IMR-90 (cell line): ENCODE measurements around the gene GABRR3. TPM values are rescaled to one million over a fixed set of nuclear protein-coding genes. Genes with fewer than 3 reads are reported as not detected.

Source experiments
- ATAC-seq: fragments of 200-7000 bp; cut with Tn5 transposase; 2 replicates; pipeline ENCODE4 v1.9.1; 2020; ENCODE audit warnings: low read depth, mild to moderate bottlenecking, moderate library complexity
- BruUV-seq: library from RNA; stranded (reverse); fragments of 400-500 nt; replicated peaks from 2 replicates; lab custom pipeline; 2021; lab: Mats Ljungman, UMichigan
- CTCF ChIA-PET: fragments of 300-600 bp; formaldehyde crosslinking; extraction: SDS; loops from one replicate; lab custom pipeline; 2021; ENCODE audit warnings: antibody characterized with exemption; lab: Yijun Ruan, JAX
- POLR2A ChIA-PET: fragments of 300-600 bp; sonication (Branson Sonifier 250); formaldehyde crosslinking; loops from one replicate; lab custom pipeline; 2022; ENCODE audit warnings: antibody characterized with exemption; ENCODE audit not compliant: unreplicated experiment; lab: Charles Lee
- DNase-seq: peaks from one replicate; pipeline ENCODE4 v3.0.0; 2013
- H2AFZ ChIP-seq: replicated peaks from 2 replicates; pipeline ENCODE3; 2013; ENCODE audit warnings: low read length, mild to moderate bottlenecking; ENCODE audit not compliant: poor library complexity
- H2AK5ac ChIP-seq: 2 replicates; pipeline ENCODE4 v1.6.1; 2013; ENCODE audit warnings: low read depth, low read length, inconsistent platforms
- H2AK9ac ChIP-seq: replicated peaks from 2 replicates; pipeline ENCODE3; 2013; ENCODE audit warnings: mild to moderate bottlenecking, low read depth, low read length, moderate library complexity; ENCODE audit not compliant: poor library complexity
- H2BK120ac ChIP-seq: 2 replicates; pipeline ENCODE4 v1.6.1; 2013; ENCODE audit warnings: low read depth, low read length, inconsistent platforms
- H2BK15ac ChIP-seq: 3 replicates; pipeline ENCODE4 v1.6.1; 2013; ENCODE audit warnings: low read depth, low read length, inconsistent platforms
- H2BK20ac ChIP-seq: 2 replicates; pipeline ENCODE4 v1.6.1; 2013; ENCODE audit warnings: low read depth, mild to moderate bottlenecking, inconsistent platforms, low read length, moderate library complexity
- H2BK5ac ChIP-seq: 2 replicates; pipeline ENCODE4 v1.6.1; 2013; ENCODE audit warnings: mild to moderate bottlenecking, low read depth, low read length, inconsistent platforms; ENCODE audit not compliant: poor library complexity, severe bottlenecking
- H3K14ac ChIP-seq: replicated peaks from 2 replicates; pipeline ENCODE4 v1.6.1; 2013; ENCODE audit warnings: low read depth, low read length, inconsistent platforms
- H3K18ac ChIP-seq: 2 replicates; pipeline ENCODE4 v1.6.1; 2013; ENCODE audit warnings: low read depth, low read length, control low read depth
- H3K23ac ChIP-seq: 2 replicates; pipeline ENCODE4 v1.6.1; 2013; ENCODE audit warnings: low read depth, low read length, inconsistent platforms
- H3K27ac ChIP-seq: 2 replicates; pipeline ENCODE4 v1.5.1; 2013; ENCODE audit warnings: mild to moderate bottlenecking, control low read depth, low read length; ENCODE audit not compliant: insufficient read depth
- H3K27me3 ChIP-seq: 2 replicates; pipeline ENCODE4 v1.6.1; 2013; ENCODE audit warnings: low read length; ENCODE audit not compliant: control insufficient read depth, insufficient read depth
- H3K36me3 ChIP-seq: 2 replicates; pipeline ENCODE4 v1.6.1; 2013; ENCODE audit warnings: low read length, mixed read lengths; ENCODE audit not compliant: control insufficient read depth, insufficient read depth
- H3K4ac ChIP-seq: 2 replicates; pipeline ENCODE4 v1.6.1; 2013; ENCODE audit warnings: low read depth, low read length, inconsistent platforms
- H3K4me1 ChIP-seq: 2 replicates; pipeline ENCODE4 v1.6.1; 2013; ENCODE audit warnings: low read length, mixed read lengths; ENCODE audit not compliant: control insufficient read depth, insufficient read depth
- H3K4me2 ChIP-seq: 2 replicates; pipeline ENCODE4 v1.6.1; 2013; ENCODE audit warnings: low read depth, mild to moderate bottlenecking, control low read depth, low read length, moderate library complexity
- H3K4me3 ChIP-seq: 2 replicates; pipeline ENCODE4 v1.5.1; 2013; ENCODE audit warnings: low read depth, mild to moderate bottlenecking, control low read depth, low read length, moderate library complexity; ENCODE audit not compliant: insufficient read depth
- H3K56ac ChIP-seq: 2 replicates; pipeline ENCODE4 v1.6.1; 2013; ENCODE audit warnings: low read length, inconsistent platforms; ENCODE audit not compliant: insufficient read depth; ENCODE audit errors: extremely low read depth
- H3K79me1 ChIP-seq, 2 experiments: 2 replicates each; pipeline ENCODE4 v1.6.1; 2013; ENCODE audit warnings: low read length in 2 of 2, inconsistent platforms in 1 of 2, low read depth in 1 of 2
- H3K9ac ChIP-seq: 2 replicates; pipeline ENCODE4 v1.6.1; 2013; ENCODE audit warnings: low read depth, low read length, control low read depth
- H3K9me1 ChIP-seq: 2 replicates; pipeline ENCODE4 v1.6.1; 2013; ENCODE audit warnings: low read length, inconsistent platforms; ENCODE audit not compliant: insufficient read depth
- H3K9me3 ChIP-seq: 2 replicates; pipeline ENCODE4 v1.6.1; 2013; ENCODE audit warnings: low read length; ENCODE audit not compliant: control insufficient read depth, insufficient read depth
- H4K20me1 ChIP-seq: 2 replicates; pipeline ENCODE4 v1.6.1; 2013; ENCODE audit warnings: low read length, inconsistent platforms; ENCODE audit not compliant: insufficient read depth
- H4K5ac ChIP-seq: 2 replicates; pipeline ENCODE4 v1.6.1; 2013; ENCODE audit warnings: mild to moderate bottlenecking, low read depth, low read length, control low read depth
- H4K8ac ChIP-seq, 2 experiments: 2 replicates each; pipeline ENCODE4 v1.6.1; 2013; ENCODE audit warnings: low read depth in 2 of 2, low read length in 2 of 2, control low read depth in 1 of 2, inconsistent platforms in 1 of 2
- H4K91ac ChIP-seq: 2 replicates; pipeline ENCODE4 v1.6.1; 2013; ENCODE audit warnings: low read depth, low read length, inconsistent platforms; ENCODE audit not compliant: insufficient read depth
- BHLHE40 ChIP-seq: fragments of 150-350 bp; IDR thresholded peaks from 2 replicates; pipeline ENCODE4 v1.6.1; 2016; ENCODE audit warnings: mild to moderate bottlenecking, low read depth, low read length
- CEBPB ChIP-seq: IDR thresholded peaks from 2 replicates; pipeline ENCODE4 v1.6.1; 2012; ENCODE audit warnings: low read depth, low read length, improper control_type of control experiment
- CHD1 ChIP-seq: IDR thresholded peaks from 2 replicates; pipeline ENCODE4 v1.6.1; 2012; ENCODE audit warnings: low read depth, low read length, improper control_type of control experiment
- FOS ChIP-seq: fragments of 150-350 bp; IDR thresholded peaks from 2 replicates; pipeline ENCODE4 v1.6.1; 2016; ENCODE audit warnings: low read depth, low read length
- MAFK ChIP-seq: IDR thresholded peaks from 2 replicates; pipeline ENCODE4 v1.6.1; 2012; ENCODE audit warnings: low read depth, low read length, improper control_type of control experiment
- MAZ ChIP-seq: IDR thresholded peaks from 2 replicates; pipeline ENCODE4 v1.6.1; 2012; ENCODE audit warnings: low read depth, mild to moderate bottlenecking, low read length, improper control_type of control experiment, moderate library complexity, borderline replicate concordance
- MXI1 ChIP-seq: IDR thresholded peaks from 2 replicates; pipeline ENCODE4 v1.6.1; 2012; ENCODE audit warnings: low read depth, mild to moderate bottlenecking, low read length, moderate library complexity, borderline replicate concordance
- NFE2L2 ChIP-seq: fragments of 150-350 bp; IDR thresholded peaks from 2 replicates; pipeline ENCODE4 v1.6.1; 2016; ENCODE audit warnings: low read depth, mild to moderate bottlenecking, low read length
- POLR2A ChIP-seq: IDR thresholded peaks from 2 replicates; pipeline ENCODE4 v1.6.1; 2012; ENCODE audit warnings: mild to moderate bottlenecking, low read depth, low read length
- RAD21 ChIP-seq: IDR thresholded peaks from 2 replicates; pipeline ENCODE4 v1.6.1; 2012; ENCODE audit warnings: low read length, improper control_type of control experiment
- RCOR1 ChIP-seq: IDR thresholded peaks from 2 replicates; pipeline ENCODE4 v1.6.1; 2012; ENCODE audit warnings: mild to moderate bottlenecking, low read length, improper control_type of control experiment; ENCODE audit not compliant: insufficient replicate concordance
- RFX5 ChIP-seq: IDR thresholded peaks from 2 replicates; pipeline ENCODE4 v1.8.0; 2012; ENCODE audit warnings: low read depth, mild to moderate bottlenecking, low read length, moderate library complexity
- SMC3 ChIP-seq: fragments of 150-350 bp; IDR thresholded peaks from 2 replicates; pipeline ENCODE4 v1.6.1; 2016; ENCODE audit warnings: low read depth, mild to moderate bottlenecking, antibody characterized with exemption, low read length, moderate library complexity
- WGBS, 2 experiments: methylation state at CpG; one replicate each; pipeline versions ENCODE4 v1.1.5 to v1.1.7; 2013; ENCODE audit warnings: missing lambda C conversion rate in 2 of 2; ENCODE audit not compliant: insufficient read length in 1 of 2; ENCODE audit errors: extremely low coverage in 2 of 2; 5-methylcytosine and 5-hydroxymethylcytosine counted together
- dilution Hi-C: fragments of 300-500 bp; cut with HindIII; formaldehyde crosslinking; loops from one replicate; pipeline ENCODE4 v1.14.3; 2018; ENCODE audit warnings: low sequenced_read_pairs; ENCODE audit not compliant: unreplicated experiment
- in situ Hi-C: fragments of 300-500 bp; cut with MboI; formaldehyde crosslinking; loops from 3 replicates; pipeline ENCODE4 v1.14.3; 2019; ENCODE audit warnings: low sequenced_read_pairs, inconsistent platforms, mixed read lengths
- intact Hi-C: fragments of 100-400 bp; cut with micrococcal nuclease; formaldehyde crosslinking; loops from 2 replicates; pipeline ENCODE4 v1.10.0; 2022
- polyA plus RNA-seq, 3 experiments: library from polyadenylated mRNA; depleted of rRNA; stranded (reverse); fragments of >200 nt; gene quantifications; 2 replicates each; pipeline ENCODE4 v1.2.3, GENCODE V29; 2012; ENCODE audit warnings: low replicate concordance in 1 of 3
- total RNA-seq: library from RNA; depleted of rRNA; stranded (reverse); fragments of >200 nt; gene quantifications from 2 replicates; pipeline ENCODE4 v1.2.3, GENCODE V29; 2012
- TF ChIP-seq, protein P1 (sequence below): fragments of 150-350 bp; IDR thresholded peaks from 2 replicates; pipeline ENCODE4 v1.6.1; 2017; ENCODE audit warnings: mild to moderate bottlenecking, antibody characterized with exemption, low read length, low read depth
- TF ChIP-seq, protein P2 (sequence below): fragments of 150-350 bp; IDR thresholded peaks from 2 replicates; pipeline ENCODE4 v1.6.1; 2016; ENCODE audit warnings: low read depth, mild to moderate bottlenecking, low read length, moderate library complexity, borderline replicate concordance
- TF ChIP-seq, protein P3 (sequence below): conservative IDR thresholded peaks from 2 replicates; pipeline ENCODE4 v1.5.1; 2012; ENCODE audit warnings: mild to moderate bottlenecking, low read depth, low read length, improper control_type of control experiment

Gene GABRR3
- total and polyA plus RNA-seq, 2 of the 4 experiments (the other 2 are of a cell fraction), result not detected

DNA sequence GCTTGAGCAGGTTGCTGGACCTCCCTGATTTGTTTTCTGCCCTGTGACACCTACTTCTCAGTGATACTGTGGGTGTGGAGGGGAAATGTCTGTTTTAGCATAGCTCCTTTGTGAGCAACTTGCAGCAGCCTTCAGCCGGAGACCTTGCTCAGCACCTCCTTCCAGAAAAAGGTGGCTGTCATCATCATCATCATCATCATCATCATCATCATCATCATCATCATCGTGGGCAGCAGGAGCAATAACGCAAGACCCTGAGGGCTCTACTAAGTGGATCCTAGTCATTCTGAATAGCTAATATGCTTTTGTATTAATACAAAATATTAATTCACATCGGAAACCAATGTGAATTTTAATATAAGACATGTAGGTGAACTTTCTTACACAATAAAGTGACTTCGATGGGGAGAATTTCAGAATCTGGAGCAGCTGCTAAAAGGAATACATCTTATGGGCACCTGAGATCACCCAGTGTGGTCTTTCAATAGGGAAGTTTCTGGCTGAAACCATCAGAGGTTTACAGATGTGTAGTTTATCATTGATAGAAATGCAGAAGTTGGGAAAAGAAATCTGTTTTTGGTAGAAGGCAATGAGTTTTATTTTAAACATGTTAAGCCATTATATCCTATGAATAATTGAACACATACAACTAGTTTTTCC, 8.6 kb downstream of the GABRR3 start:
- no peak overlapping the region for H3K9ac ChIP-seq
- no peaks in the 10 kb centered on the region for H3K9me3 ChIP-seq
- H3K4ac ChIP-seq, result no peak overlapping the region
- peaks cover 6% of the 10 kb centered on the region for H3K27me3 ChIP-seq
- H3K79me1 ChIP-seq, result no peaks in the 10 kb centered on the region
- in situ Hi-C loops (no loop called here), intact Hi-C loops (no loop called here), dilution Hi-C loops (loop anchor here (25.0 kb wide), 1 partner anchor 311 kb away; no protein-coding TSS in a partner anchor)
- no peaks in the 10 kb centered on the region for H3K36me3 ChIP-seq
- H4K91ac ChIP-seq, result no peak overlapping the region
- no peak for DNase-seq
- H2AK5ac ChIP-seq, result no peak overlapping the region
- no peak overlapping the region for H3K27ac ChIP-seq
- H4K8ac ChIP-seq, result no peak overlapping the region
- H3K4me1 ChIP-seq, result no peaks in the 10 kb centered on the region
- no peak overlapping the region for H2BK120ac ChIP-seq
- no peak overlapping the region for H3K56ac ChIP-seq
- no peak overlapping the region for H3K18ac ChIP-seq
- H4K20me1 ChIP-seq, result no peaks in the 10 kb centered on the region
- ChIA-PET CTCF (interaction anchor here (1.0 kb wide), 1 partner anchor 13 kb away, joined by 3 read pairs; no protein-coding TSS in a partner anchor), POLR2A (no interaction called here)
- H2BK15ac ChIP-seq, result no peak overlapping the region
- H2BK5ac ChIP-seq, result no peak overlapping the region
- WGBS, 2 experiments, result no CpG with 5 or more reads among the region's 5 CpGs
- H3K4me2 ChIP-seq, result no peak overlapping the region
- no peak overlapping the region for H3K4me3 ChIP-seq
- no peak overlapping the region for H2AK9ac ChIP-seq
- H2AFZ ChIP-seq, result no peak overlapping the region
- H3K14ac ChIP-seq, result no peak overlapping the region
- TF ChIP-seq POLR2A (no peak), MAZ (no peak), FOS (no peak), MAFK (no peak), CEBPB (no peak), RCOR1 (no peak), NFE2L2 (no peak), SMC3 (no peak), BHLHE40 (no peak), RAD21 (no peak), CHD1 (no peak), MXI1 (no peak), RFX5 (no peak)
- TF ChIP-seq, protein P1, sequence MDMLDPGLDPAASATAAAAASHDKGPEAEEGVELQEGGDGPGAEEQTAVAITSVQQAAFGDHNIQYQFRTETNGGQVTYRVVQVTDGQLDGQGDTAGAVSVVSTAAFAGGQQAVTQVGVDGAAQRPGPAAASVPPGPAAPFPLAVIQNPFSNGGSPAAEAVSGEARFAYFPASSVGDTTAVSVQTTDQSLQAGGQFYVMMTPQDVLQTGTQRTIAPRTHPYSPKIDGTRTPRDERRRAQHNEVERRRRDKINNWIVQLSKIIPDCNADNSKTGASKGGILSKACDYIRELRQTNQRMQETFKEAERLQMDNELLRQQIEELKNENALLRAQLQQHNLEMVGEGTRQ, result no peak
- TF ChIP-seq, protein P2, sequence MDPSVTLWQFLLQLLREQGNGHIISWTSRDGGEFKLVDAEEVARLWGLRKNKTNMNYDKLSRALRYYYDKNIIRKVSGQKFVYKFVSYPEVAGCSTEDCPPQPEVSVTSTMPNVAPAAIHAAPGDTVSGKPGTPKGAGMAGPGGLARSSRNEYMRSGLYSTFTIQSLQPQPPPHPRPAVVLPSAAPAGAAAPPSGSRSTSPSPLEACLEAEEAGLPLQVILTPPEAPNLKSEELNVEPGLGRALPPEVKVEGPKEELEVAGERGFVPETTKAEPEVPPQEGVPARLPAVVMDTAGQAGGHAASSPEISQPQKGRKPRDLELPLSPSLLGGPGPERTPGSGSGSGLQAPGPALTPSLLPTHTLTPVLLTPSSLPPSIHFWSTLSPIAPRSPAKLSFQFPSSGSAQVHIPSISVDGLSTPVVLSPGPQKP, result no peak
- TF ChIP-seq, protein P3, sequence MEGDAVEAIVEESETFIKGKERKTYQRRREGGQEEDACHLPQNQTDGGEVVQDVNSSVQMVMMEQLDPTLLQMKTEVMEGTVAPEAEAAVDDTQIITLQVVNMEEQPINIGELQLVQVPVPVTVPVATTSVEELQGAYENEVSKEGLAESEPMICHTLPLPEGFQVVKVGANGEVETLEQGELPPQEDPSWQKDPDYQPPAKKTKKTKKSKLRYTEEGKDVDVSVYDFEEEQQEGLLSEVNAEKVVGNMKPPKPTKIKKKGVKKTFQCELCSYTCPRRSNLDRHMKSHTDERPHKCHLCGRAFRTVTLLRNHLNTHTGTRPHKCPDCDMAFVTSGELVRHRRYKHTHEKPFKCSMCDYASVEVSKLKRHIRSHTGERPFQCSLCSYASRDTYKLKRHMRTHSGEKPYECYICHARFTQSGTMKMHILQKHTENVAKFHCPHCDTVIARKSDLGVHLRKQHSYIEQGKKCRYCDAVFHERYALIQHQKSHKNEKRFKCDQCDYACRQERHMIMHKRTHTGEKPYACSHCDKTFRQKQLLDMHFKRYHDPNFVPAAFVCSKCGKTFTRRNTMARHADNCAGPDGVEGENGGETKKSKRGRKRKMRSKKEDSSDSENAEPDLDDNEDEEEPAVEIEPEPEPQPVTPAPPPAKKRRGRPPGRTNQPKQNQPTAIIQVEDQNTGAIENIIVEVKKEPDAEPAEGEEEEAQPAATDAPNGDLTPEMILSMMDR, result no peak
- ATAC-seq, result no peak
- H4K5ac ChIP-seq, result no peak overlapping the region
- H3K23ac ChIP-seq, result no peak overlapping the region
- no peaks in the 10 kb centered on the region for H3K9me1 ChIP-seq
- BruUV-seq, result no TSS peak
- H2BK20ac ChIP-seq, result no peak overlapping the region
